Ascending aorta (tissue), 2 donors: Measurements from ENCODE around the gene HLA-DOB. TPM values are rescaled to one million over a fixed set of nuclear protein-coding genes. Genes with fewer than 3 reads are reported as not detected.

Experiments used
- DNase-seq, 2 donors: peaks; one replicate each; pipeline ENCODE4 v3.0.0-alpha.2; 2019; ENCODE audit warnings: low spot score in 2 of 2
- H3K27ac ChIP-seq, 2 donors: fragments of 200-600 bp; sonication (generic); one replicate each; pipeline ENCODE4 v1.5.1; 2016 to 2017; ENCODE audit warnings: mild to moderate bottlenecking in 1 of 2
- H3K27me3 ChIP-seq: fragments of 200-600 bp; sonication (generic); one replicate; pipeline ENCODE4 v1.5.1; 2017
- H3K36me3 ChIP-seq, 2 donors: fragments of 200-600 bp; sonication (generic); one replicate each; pipeline ENCODE4 v1.5.1; 2016
- H3K4me1 ChIP-seq, 2 donors: fragments of 200-600 bp; sonication (generic); one replicate each; pipeline ENCODE4 v1.5.1; 2016 to 2017; ENCODE audit warnings: mild to moderate bottlenecking in 1 of 2
- H3K4me3 ChIP-seq, 2 donors: fragments of 200-600 bp; sonication (generic); one replicate each; pipeline ENCODE4 v1.5.1; 2016 to 2017; ENCODE audit warnings: mild to moderate bottlenecking in 1 of 2
- H3K9me3 ChIP-seq, 2 donors: fragments of 200-600 bp; sonication (generic); one replicate each; pipeline ENCODE4 v1.5.1; 2016
- intact Hi-C: fragments of 100-400 bp; cut with DNase I; formaldehyde crosslinking; loops from one replicate; pipeline ENCODE4 v1.15.1; 2023
- total RNA-seq: library from RNA; depleted of rRNA; stranded (reverse); fragments of >200 nt; gene quantifications from one replicate; pipeline ENCODE4 v1.1.0, GENCODE V29; 2016
- TF ChIP-seq, protein P1 (sequence below), 3 experiments: fragments of 200-600 bp in 2 of 3; fragments of 450-650 bp in 1 of 3; sonication (generic) in 2 of 3; IDR thresholded peaks; one replicate each; pipeline ENCODE4 v1.5.1; 2016 to 2019; ENCODE audit warnings: antibody characterized with exemption in 3 of 3, mild to moderate bottlenecking in 1 of 3, moderate library complexity in 1 of 3

Gene HLA-DOB
- total RNA-seq, 1 donor from 2014 or later = not detected

DNA sequence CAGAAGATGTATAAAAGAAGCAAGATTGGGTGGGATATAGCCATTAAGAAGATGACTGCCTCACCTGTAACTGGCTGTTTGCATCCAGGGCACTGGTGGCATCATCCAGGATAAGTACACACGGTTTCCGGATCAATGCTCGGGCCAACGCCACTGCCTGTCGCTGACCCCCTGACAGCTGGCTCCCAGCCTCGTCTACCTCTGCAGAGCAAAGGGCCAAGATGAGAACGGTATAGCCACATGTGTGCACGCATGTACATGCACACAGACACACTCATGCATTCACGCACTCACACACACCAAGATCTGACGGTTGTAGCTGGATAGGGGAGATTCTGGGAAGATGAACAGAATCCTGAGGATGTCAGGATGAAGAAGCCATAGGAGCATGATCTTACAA is 30.2 kb upstream of the HLA-DOB start:
- no peak overlapping the region for H3K27ac ChIP-seq
- H3K27me3 ChIP-seq = no peaks in the 10 kb centered on the region
- TF ChIP-seq, protein P1, sequence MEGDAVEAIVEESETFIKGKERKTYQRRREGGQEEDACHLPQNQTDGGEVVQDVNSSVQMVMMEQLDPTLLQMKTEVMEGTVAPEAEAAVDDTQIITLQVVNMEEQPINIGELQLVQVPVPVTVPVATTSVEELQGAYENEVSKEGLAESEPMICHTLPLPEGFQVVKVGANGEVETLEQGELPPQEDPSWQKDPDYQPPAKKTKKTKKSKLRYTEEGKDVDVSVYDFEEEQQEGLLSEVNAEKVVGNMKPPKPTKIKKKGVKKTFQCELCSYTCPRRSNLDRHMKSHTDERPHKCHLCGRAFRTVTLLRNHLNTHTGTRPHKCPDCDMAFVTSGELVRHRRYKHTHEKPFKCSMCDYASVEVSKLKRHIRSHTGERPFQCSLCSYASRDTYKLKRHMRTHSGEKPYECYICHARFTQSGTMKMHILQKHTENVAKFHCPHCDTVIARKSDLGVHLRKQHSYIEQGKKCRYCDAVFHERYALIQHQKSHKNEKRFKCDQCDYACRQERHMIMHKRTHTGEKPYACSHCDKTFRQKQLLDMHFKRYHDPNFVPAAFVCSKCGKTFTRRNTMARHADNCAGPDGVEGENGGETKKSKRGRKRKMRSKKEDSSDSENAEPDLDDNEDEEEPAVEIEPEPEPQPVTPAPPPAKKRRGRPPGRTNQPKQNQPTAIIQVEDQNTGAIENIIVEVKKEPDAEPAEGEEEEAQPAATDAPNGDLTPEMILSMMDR (IDR thresholded peaks at IDR 0.05) = no peak
- no peak for DNase-seq
- no peak overlapping the region for H3K4me3 ChIP-seq
- H3K9me3 ChIP-seq = no peaks in the 10 kb centered on the region
- intact Hi-C loops = no loop called here
- H3K36me3 ChIP-seq = peaks cover 44 to 55% of the 10 kb centered on the region in 2 donors
- peaks cover 5 to 6% of the 10 kb centered on the region in 2 donors for H3K4me1 ChIP-seq

DNA sequence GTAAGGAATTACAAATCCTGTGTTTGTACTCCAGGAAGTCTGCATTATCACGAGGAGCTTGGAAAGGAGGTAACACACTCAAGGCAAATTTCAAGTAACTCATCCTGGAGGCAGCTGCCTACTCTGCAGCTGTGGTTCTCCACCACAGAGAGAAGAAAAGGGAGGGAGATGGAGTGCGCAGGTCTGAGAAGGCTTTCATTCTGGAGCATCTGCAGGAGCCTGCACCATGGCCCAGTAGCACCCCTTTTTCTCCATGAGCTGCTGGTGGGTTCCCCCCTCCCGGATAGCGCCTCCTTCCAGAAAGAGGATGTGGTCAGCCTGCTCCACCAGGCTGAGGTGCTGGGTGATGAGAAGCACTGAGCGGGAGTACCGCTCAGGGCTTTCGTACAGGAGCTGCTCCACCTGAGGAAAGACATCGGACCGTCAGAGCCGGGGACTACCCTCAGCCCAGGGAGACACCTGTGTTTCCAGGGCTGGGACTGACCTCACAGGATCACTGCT is 28.6 kb upstream of the HLA-DOB start:
- H3K27me3 ChIP-seq = no peaks in the 10 kb centered on the region
- H3K9me3 ChIP-seq = no peaks in the 10 kb centered on the region
- peak overlapping the region; percentile 93 to 94 for H3K27ac ChIP-seq
- H3K4me3 ChIP-seq = peak overlapping the region in 1 of 2 donors; percentile 97
- peaks cover 47 to 56% of the 10 kb centered on the region in 2 donors for H3K36me3 ChIP-seq
- DNase-seq = no peak
- peaks cover 0 to 6% of the 10 kb centered on the region in 2 donors for H3K4me1 ChIP-seq
- TF ChIP-seq, protein P1 (IDR thresholded peaks at IDR 0.05) = no peak
- intact Hi-C loops = no loop called here

DNA sequence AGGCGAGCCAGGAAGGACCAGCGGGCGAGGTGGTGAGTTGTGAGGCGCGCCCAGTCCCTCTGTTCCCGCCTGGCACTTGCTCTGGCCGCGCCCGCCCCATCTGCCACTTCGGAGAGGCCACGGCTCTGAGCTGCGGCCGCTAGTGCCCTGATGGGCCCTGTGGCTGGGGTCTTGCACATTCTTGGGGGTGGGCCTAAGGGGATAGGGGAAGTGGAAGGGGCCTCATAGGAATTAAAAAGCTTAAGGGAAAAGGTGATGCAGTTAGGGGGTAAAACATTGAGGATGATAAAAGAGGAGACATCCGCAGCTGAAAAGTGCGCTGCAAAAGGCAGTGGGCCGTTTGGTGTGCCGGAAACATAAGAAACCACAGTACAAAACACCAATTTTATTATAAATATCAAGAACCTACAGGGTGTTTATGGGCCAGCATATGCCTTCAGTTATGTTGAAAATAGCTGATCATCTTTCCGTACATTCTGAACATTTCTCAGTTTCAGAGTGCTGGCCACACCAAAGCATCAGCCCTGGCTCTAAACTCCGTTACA is 28.1 kb upstream of the HLA-DOB start:
- TF ChIP-seq, protein P1 (IDR thresholded peaks at IDR 0.05) = no peak
- Histone ChIP-seq H3K27me3 (no peaks in the 10 kb centered on the region), H3K36me3 (peaks cover 42 to 51% of the 10 kb centered on the region in 2 donors), H3K27ac (peak overlapping the region; percentile 93 to 94), H3K4me1 (peaks cover 0 to 6% of the 10 kb centered on the region in 2 donors), H3K4me3 (peak overlapping the region; percentile 69 to 97), H3K9me3 (no peaks in the 10 kb centered on the region)
- no peak for DNase-seq
- intact Hi-C loops = loop anchor here (1.0 to 5.0 kb wide), 2 partner anchors 8 to 402 kb away; partner anchors contain the start of gene TAP1

DNA sequence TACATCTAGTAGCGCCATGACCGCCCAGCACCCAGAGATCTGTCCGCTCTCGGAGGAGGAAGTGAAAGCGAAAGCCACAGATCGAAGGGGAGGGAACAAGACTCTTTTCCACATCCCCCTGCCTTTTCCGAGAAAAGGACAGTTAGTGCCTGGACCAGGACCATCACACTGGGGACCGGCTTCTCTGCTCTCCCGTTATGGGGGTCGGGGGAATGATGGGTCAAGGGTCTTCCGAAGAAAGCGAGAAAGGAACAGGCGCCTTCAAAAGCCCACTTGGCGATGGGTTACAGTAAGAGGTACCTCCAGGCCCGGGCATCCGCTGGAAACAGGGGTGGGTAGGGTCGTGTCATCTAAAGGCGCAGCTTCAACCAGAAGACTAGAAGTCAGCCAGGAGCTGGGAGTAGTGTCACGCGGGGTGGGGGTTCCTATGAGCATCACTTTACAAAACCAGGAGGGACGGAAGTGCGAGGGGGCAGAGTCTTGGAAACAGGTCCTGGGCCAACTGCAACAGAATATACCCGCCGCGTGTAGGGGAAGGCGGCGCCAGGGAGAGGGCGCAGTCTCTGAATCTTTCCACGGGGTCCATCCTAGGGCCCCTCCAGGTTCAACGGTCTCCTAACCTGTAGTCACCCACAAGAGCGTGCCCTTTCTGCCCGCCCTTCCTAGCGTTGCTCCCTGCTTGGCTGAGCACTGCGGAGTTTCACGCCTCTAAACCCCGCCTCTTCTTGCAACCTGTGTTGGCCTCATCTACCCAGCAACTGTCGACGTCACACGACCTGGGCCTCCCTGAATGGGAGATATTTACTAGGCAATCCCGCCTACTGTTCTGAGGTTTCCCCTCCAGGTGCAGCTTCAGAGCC is 27.4 kb upstream of the HLA-DOB start, which contains the start of gene PSMB8:
TSS of gene PSMB8 (minus strand) at position 69 of the 860 bp plus-strand sequence. CDS start at position 18, 51 bp downstream.
- peaks cover 39 to 48% of the 10 kb centered on the region in 2 donors for H3K36me3 ChIP-seq
- intact Hi-C loops = loop anchor here (1.0 to 5.0 kb wide), 2 partner anchors 9 to 403 kb away; partner anchors contain the start of gene TAP1
- H3K4me1 ChIP-seq = peaks cover 0 to 6% of the 10 kb centered on the region in 2 donors

More for the DNA sequence above, 27.4 kb upstream of the HLA-DOB start, which contains the start of gene PSMB8:
- Histone ChIP-seq H3K4me3 (peak within 1 kb of the TSS; percentile 69 to 97), H3K27me3 (no peaks in the 10 kb centered on the region), H3K9me3 (no peaks in the 10 kb centered on the region), H3K27ac (peak within 1 kb of the TSS; percentile 93 to 94)
- peak; percentile 92 to 99 for DNase-seq
- TF ChIP-seq, protein P1 (IDR thresholded peaks at IDR 0.05) = peak in 2 of 3 experiments; percentile 22 to 27
